ENCODE data around the gene ATL3. TPM values are rescaled to one million over a fixed set of nuclear protein-coding genes. Genes with fewer than 3 reads are reported as not detected.
"Not testable (repeated sequence)": the region's sequence is repeated elsewhere in the genome, so short reads cannot be mapped to it uniquely, and the experiment has no call there.

Gene ATL3
- total RNA-seq, 4 donors from 2014 or later: 81.4 to 102 (median 92.9) TPM

- Histone ChIP-seq H3K27me3 (no peaks in the 10 kb centered on the region), H3K36me3 (no peaks in the 10 kb centered on the region), H3K4me3 (no peak overlapping the region), H3K4me1 (peaks cover 0 to 85% (median 28%) of the 10 kb centered on the region in 4 donors), H3K9me3 (no peaks in the 10 kb centered on the region), H3K27ac (peak overlapping the region in 1 of 4 donors; percentile 11)
- no peak for DNase-seq (ENCODE audit: low spot score in 2 of 2)
- WGBS, 2 donors: 0% methylated on average over 1 of the region's 1 CpG
- TF ChIP-seq CTCF (IDR thresholded peaks at IDR 0.05): no peak
- no peak for TF ChIP-seq EP300 (IDR thresholded peaks at IDR 0.05)
- no peak for TF ChIP-seq POLR2A (IDR thresholded peaks at IDR 0.05)
These were observed 7.4 kb downstream of the ATL3 start for GRCh38 chr11:63663809-63664208.

- Histone ChIP-seq H3K4me3 (no peak overlapping the region), H3K27me3 (no peaks in the 10 kb centered on the region), H3K4me1 (peaks cover 0 to 61% (median 14%) of the 10 kb centered on the region in 4 donors), H3K9me3 (no peaks in the 10 kb centered on the region), H3K36me3 (peaks cover 0 to 26% (median 0%) of the 10 kb centered on the region in 3 donors), H3K27ac (no peak overlapping the region)
- DNase-seq (ENCODE audit: low spot score in 2 of 2): no peak
- TF ChIP-seq EP300 (IDR thresholded peaks at IDR 0.05): no peak
- WGBS, 2 donors: 88 to 92% methylated on average over 8 of the region's 8 CpGs
These were observed 10.2 kb downstream of the ATL3 start for GRCh38 chr11:63660972-63661371.

DNA sequence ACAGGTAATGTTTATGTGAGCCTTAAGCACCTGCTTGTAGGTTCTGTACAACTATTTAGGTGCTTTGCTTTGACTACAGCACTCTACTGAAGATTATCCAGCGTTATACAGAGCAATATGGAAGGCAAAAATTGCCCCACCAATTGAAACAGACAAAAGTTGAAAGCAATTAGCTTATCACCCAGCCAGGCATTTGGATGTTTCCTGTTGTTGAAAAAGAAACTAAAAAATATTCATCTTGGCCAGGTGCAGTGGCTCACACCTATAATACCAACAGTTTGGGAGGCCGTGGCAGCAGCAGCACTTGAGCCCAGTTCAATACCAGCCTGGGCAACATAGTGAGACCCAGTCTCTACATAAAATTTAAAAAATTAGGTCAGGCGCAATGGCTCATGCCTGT, 18.5 kb downstream of the ATL3 start:
- H3K4me1 ChIP-seq: no peaks in the 10 kb centered on the region
- TF ChIP-seq EP300 (IDR thresholded peaks at IDR 0.05): no peak
- H3K9me3 ChIP-seq: no peaks in the 10 kb centered on the region
- H3K27me3 ChIP-seq: no peaks in the 10 kb centered on the region
- WGBS, 2 donors: 90 to 96% methylated on average over 3 of the region's 3 CpGs
- H3K27ac ChIP-seq: no peak overlapping the region
- DNase-seq (ENCODE audit: low spot score in 2 of 2): no peak
- no peak overlapping the region for H3K4me3 ChIP-seq
- peaks cover 0 to 78% (median 0%) of the 10 kb centered on the region in 3 donors for H3K36me3 ChIP-seq

GRCh38 chr11:63643205-63643604, 28.0 kb downstream of the ATL3 start:
- no peak for DNase-seq (ENCODE audit: low spot score in 2 of 2)
- Histone ChIP-seq H3K36me3 (peaks cover 0 to 76% (median 0%) of the 10 kb centered on the region in 3 donors), H3K4me3 (no peak overlapping the region), H3K4me1 (peaks cover 0 to 7% (median 2%) of the 10 kb centered on the region in 4 donors), H3K27me3 (no peaks in the 10 kb centered on the region), H3K9me3 (no peaks in the 10 kb centered on the region), H3K27ac (no peak overlapping the region)
- WGBS, 2 donors: 94 to 96% methylated on average over 3 of the region's 3 CpGs
- TF ChIP-seq CTCF (IDR thresholded peaks at IDR 0.05) (no peak), POLR2A (IDR thresholded peaks at IDR 0.05) (no peak), EP300 (IDR thresholded peaks at IDR 0.05) (no peak)

DNA sequence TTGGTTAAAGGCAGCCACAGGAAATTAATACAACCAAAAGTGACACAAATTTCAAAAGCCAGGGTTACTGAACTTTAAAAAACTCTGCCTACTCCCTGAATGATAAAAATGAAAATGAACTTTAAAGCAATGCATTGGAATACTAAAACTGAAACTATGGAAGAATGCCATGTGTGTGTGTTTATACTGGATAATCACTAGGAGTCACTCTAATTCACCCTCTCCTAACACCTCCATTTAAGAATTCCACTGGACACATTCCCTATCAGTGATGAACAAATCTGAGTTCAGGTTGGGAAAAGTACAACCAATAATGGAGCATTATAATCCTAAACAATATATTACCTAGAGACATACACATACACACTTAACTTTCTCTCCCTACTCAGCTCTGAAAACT, 29.4 kb downstream of the ATL3 start:
- TF ChIP-seq POLR2A (IDR thresholded peaks at IDR 0.05): no peak
- no peak for TF ChIP-seq CTCF (IDR thresholded peaks at IDR 0.05)
- TF ChIP-seq EP300 (IDR thresholded peaks at IDR 0.05): no peak
- Histone ChIP-seq H3K36me3 (peaks cover 0 to 71% (median 0%) of the 10 kb centered on the region in 3 donors), H3K9me3 (no peaks in the 10 kb centered on the region)

DNA sequence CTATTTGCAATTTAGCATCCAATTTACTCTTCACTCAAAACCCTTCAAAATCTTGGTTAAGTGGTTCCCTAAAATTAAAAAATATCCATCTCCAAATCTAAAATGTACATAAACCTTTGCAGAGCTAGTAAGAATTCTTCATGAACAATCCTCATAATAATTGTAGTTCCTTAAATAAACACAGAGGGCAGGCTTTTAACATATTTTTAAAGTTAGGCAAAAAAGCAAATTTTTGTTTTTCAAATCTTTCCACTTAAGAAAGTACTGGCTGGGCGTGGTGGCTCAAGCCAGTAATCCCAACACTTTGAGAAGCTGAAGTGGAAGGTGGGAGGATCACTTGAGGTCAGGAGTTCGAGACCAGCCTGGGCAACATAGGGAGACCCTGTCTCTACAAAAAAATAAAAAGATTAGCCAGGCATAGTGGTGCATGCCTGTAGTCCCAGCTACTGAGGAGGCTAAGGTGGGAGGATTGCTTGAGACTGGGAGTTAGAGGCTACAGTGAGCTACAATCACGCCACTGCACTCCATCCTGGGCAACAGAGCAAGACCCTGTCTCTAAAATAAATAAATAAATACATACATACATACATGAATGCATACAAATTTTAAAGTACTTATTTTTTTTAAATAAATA, 31.9 kb downstream of the ATL3 start:
- TF ChIP-seq POLR2A (IDR thresholded peaks at IDR 0.05) (no peak), CTCF (IDR thresholded peaks at IDR 0.05) (peak in 4 of 5 experiments; percentile 31 to 48 (median 38))
- WGBS, 2 donors: 64 to 66% methylated on average over 3 of the region's 3 CpGs
- Histone ChIP-seq H3K27me3 (no peaks in the 10 kb centered on the region), H3K4me1 (peaks cover 0 to 7% (median 2%) of the 10 kb centered on the region in 4 donors), H3K9me3 (no peaks in the 10 kb centered on the region), H3K4me3 (no peak overlapping the region), H3K36me3 (peaks cover 0 to 70% (median 0%) of the 10 kb centered on the region in 3 donors), H3K27ac (peak overlapping the region in 2 of 4 donors; percentile 45 to 66)
- DNase-seq (ENCODE audit: low spot score in 2 of 2): no peak

More for the DNA sequence above, 29.4 kb downstream of the ATL3 start:
- Histone ChIP-seq H3K27me3 (no peaks in the 10 kb centered on the region), H3K27ac (no peak overlapping the region), H3K4me3 (no peak overlapping the region), H3K4me1 (peaks cover 0 to 7% (median 2%) of the 10 kb centered on the region in 4 donors)
- DNase-seq (ENCODE audit: low spot score in 2 of 2): no peak

- peaks cover 0 to 67% (median 0%) of the 10 kb centered on the region in 3 donors for H3K36me3 ChIP-seq
These were observed 32.7 kb downstream of the ATL3 start for GRCh38 chr11:63638436-63638835.

More at GRCh38 chr11:63638436-63638835, 32.7 kb downstream of the ATL3 start:
- not testable (repeated sequence) for H3K27me3 ChIP-seq; H3K4me1 ChIP-seq; H3K27ac ChIP-seq; H3K4me3 ChIP-seq; DNase-seq (ENCODE audit: low spot score in 2 of 2); H3K9me3 ChIP-seq
- 90 to 93% methylated on average over 8 of the region's 8 CpGs for WGBS, 2 donors

Data from tibial nerve (tissue), 4 donors.